Measurements from ENCODE around the gene HDAC4.

DNA sequence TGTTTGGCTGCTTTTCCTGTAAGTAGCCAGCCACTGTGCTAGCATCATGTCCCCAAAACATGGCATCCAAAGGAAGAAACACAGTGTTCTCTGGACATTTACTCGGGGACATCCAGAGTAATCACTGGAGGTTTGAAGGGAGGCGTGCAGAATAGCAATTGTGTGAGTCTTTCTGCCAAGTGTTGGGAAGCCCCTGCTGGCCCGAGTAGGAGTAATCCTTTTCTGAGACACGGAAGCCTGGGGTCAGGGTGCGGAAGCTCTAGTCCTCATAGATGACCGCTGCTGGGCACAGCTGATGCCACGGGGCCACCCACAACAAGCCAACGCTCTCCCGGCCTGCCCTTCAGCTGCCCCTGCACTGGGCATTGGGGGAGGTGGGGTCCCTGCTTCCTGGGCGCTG is 24.8 kb upstream of the HDAC4 start:
- TF ChIP-seq, protein P1, sequence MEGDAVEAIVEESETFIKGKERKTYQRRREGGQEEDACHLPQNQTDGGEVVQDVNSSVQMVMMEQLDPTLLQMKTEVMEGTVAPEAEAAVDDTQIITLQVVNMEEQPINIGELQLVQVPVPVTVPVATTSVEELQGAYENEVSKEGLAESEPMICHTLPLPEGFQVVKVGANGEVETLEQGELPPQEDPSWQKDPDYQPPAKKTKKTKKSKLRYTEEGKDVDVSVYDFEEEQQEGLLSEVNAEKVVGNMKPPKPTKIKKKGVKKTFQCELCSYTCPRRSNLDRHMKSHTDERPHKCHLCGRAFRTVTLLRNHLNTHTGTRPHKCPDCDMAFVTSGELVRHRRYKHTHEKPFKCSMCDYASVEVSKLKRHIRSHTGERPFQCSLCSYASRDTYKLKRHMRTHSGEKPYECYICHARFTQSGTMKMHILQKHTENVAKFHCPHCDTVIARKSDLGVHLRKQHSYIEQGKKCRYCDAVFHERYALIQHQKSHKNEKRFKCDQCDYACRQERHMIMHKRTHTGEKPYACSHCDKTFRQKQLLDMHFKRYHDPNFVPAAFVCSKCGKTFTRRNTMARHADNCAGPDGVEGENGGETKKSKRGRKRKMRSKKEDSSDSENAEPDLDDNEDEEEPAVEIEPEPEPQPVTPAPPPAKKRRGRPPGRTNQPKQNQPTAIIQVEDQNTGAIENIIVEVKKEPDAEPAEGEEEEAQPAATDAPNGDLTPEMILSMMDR (IDR thresholded peaks at IDR 0.05) = no peak
- no peak for TF ChIP-seq ZFX (IDR thresholded peaks at IDR 0.05; ENCODE audit: borderline replicate concordance)

Measured in 22Rv1 (cell line).